ENCODE data around the gene KCNF1. TPM values are rescaled to one million over a fixed set of nuclear protein-coding genes. Genes with fewer than 3 reads are reported as not detected.

The KCNF1 gene
- total RNA-seq, 2 experiments from 2014 or later: not detected

DNA sequence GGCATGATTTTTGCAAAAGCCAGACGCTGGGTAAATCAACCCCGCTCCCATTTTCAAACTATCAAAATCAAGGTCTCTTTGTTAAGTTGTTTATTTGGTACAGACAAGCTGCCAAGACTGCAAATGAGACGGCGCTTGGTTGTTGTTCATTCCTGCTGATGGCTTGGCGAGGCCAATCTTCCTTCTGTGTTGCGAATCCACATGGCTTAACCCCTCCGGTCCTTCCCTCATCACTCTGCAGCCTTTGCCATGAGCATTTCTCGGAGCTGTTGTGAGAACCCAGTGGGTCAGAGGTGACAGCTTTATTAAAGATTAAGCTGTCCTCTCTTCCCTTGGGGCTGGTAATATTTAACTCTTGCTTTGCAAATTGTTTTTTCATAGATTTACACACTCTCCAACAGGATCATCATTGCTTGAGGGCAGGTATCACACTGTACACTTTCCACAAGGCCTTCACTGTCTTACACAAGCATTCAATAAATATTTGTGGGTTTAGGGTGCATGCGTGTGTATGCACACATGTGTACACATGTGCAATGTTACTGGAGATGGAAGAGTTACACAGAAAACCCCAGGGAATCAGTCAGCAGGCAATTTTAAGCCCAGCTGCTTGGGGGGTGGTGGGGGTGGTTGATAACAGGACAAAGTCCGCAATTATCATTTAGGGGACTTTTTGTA, 27.8 kb upstream of the KCNF1 start:
- DNase-seq: no peak
- Mint-ChIP-seq H3K27me3 (peaks cover 2% of the 10 kb centered on the region), H3K36me3 (no peaks in the 10 kb centered on the region), H3K9me3 (no peaks in the 10 kb centered on the region), H3K4me3 (no peak overlapping the region), H3K4me1 (ENCODE audit: low read depth) (no peaks in the 10 kb centered on the region), H3K27ac (no peak overlapping the region)
- CTCF ChIA-PET: interaction anchor here (1.3 kb wide), 1 partner anchor 51 kb away, joined by 3 read pairs; no protein-coding TSS in a partner anchor
- intact Hi-C loops (cut with micrococcal nuclease): no loop called here
- POLR2A ChIA-PET: no interaction called here

DNA sequence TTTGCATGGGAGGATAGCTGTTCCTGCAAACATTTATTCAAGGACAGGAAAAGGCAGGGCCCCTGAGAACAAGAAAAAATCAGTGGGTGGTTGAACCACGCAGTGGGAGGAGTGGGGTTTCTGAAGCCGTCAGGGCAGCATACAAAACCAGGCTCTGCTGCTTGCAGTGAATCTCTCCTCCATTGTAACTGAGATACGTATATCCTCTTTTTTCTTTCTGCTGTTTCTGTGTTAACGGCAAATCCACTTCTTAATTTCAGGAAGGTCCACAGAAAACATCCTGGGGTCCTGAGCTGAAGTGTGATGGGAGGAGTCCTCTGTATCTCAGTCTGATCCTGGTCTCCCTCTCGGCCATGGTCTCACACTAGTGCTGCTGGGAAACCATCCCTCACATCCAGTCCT, 27.2 kb upstream of the KCNF1 start:
- Mint-ChIP-seq H3K27ac (no peak overlapping the region), H3K9me3 (no peaks in the 10 kb centered on the region), H3K4me3 (no peak overlapping the region), H3K36me3 (no peaks in the 10 kb centered on the region), H3K27me3 (peaks cover 2% of the 10 kb centered on the region), H3K4me1 (ENCODE audit: low read depth) (no peaks in the 10 kb centered on the region)
- ChIA-PET POLR2A (no interaction called here), CTCF (interaction anchor here (1.3 kb wide), 1 partner anchor 52 kb away, joined by 3 read pairs; no protein-coding TSS in a partner anchor)
- no peak for DNase-seq
- intact Hi-C loops (cut with micrococcal nuclease): no loop called here

DNA sequence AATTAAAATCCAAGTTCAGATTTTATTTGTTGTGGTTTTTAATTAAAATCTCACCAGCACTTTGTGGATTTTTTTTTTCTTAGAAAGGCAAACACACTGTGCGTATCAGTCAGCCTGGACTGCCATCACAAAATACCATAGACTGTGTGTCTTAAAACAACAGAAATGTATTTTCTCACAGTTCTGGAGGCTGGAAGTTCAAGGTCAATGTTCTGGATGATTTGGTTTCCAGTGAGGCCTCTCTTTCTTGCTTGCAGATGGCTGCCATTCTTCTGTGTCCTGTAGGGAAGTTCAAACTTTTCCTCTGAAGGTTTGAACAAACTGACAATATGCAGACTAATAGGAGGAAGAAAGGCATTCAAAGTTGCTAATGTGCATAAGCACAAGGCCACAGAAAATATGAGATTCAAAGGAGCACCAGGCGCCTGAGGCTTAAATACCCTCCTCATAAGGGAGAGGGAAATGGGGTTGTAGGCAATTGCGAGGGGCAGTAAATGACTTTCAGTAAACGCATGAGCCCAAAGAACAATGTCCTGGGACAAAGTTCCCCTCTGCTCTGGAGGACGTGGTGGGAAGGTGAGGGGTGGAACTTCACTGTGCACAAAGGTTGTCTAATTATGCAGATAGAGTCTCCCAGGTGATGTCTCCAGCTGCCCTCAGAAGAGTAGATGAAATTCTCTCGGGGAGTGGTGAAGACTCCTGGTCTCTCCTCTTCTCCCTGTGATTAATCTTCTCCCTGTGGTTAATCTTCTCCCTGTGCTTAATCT, 26.5 kb upstream of the KCNF1 start:
- CTCF ChIA-PET: interaction anchor here (1.3 kb wide), 1 partner anchor 53 kb away, joined by 3 read pairs; no protein-coding TSS in a partner anchor
- no peaks in the 10 kb centered on the region for H3K36me3 Mint-ChIP-seq
- H3K27ac Mint-ChIP-seq: no peak overlapping the region
- peaks cover 2% of the 10 kb centered on the region for H3K27me3 Mint-ChIP-seq
- H3K4me1 Mint-ChIP-seq (ENCODE audit: low read depth): no peaks in the 10 kb centered on the region
- DNase-seq: no peak
- H3K4me3 Mint-ChIP-seq: no peak overlapping the region
- intact Hi-C loops (cut with micrococcal nuclease): no loop called here
- H3K9me3 Mint-ChIP-seq: no peaks in the 10 kb centered on the region
- POLR2A ChIA-PET: no interaction called here

DNA sequence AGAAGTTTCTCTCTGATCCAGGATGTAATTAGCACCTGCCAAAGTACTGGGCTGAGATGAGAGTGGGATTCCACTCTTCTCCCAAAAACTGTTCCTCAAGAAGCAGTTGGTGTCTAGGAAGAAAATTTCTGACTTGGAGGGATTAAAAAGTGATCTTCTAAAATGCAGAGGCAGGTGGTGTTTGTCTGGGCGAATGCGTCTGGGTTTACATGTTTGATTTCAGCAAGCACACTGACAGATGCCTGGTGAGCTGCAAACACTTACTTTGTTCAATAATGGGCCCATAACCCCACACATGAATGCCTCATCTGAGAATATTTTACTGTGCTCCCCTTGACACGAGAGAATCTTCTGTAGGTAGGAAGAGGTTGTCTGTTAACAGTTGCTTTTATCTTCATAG, 24.3 kb upstream of the KCNF1 start:
- POLR2A ChIA-PET: no interaction called here
- H3K27me3 Mint-ChIP-seq: peaks cover 5% of the 10 kb centered on the region
- H3K4me1 Mint-ChIP-seq (ENCODE audit: low read depth): no peaks in the 10 kb centered on the region

DNA sequence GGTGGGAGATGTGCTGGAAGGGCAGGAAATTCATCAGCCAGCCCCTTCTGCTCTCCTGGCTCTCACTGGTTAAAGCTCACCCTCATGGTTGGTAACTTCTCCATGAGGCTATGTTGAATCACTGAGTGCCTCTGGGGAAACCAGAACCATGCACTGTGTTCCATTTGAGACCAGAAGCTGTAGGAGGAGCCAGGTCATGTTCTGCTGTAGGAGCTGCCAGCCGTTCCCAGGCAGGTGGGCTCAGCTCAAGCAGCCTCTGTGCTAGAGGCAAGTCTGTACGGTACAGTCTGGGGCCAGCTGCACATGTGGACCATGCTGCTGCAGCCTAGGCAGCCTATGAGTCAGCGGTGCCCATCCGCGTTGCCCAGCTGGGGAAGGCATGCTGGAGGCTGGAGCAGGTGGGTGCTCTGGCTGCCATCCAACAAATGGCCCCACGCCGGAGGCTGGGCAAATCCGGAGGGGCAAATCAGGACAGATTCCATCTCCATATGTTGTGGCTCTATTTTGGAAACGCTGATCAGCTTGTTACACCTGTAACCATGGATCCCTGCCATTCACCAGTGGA, 22.0 kb upstream of the KCNF1 start:
- no peaks in the 10 kb centered on the region for H3K9me3 Mint-ChIP-seq
- no peak overlapping the region for H3K27ac Mint-ChIP-seq
- no peaks in the 10 kb centered on the region for H3K4me1 Mint-ChIP-seq (ENCODE audit: low read depth)
- no peaks in the 10 kb centered on the region for H3K36me3 Mint-ChIP-seq
- DNase-seq: no peak
- intact Hi-C loops (cut with micrococcal nuclease): no loop called here
- peaks cover 12% of the 10 kb centered on the region for H3K27me3 Mint-ChIP-seq
- H3K4me3 Mint-ChIP-seq: no peak overlapping the region
- POLR2A ChIA-PET: no interaction called here
- CTCF ChIA-PET: interaction anchor here (1.1 kb wide), 1 partner anchor 25 kb away, joined by 3 read pairs; no protein-coding TSS in a partner anchor

More for the DNA sequence above, 24.3 kb upstream of the KCNF1 start:
- CTCF ChIA-PET: interaction anchor here (1.5 kb wide), 1 partner anchor 52 kb away, joined by 4 read pairs; no protein-coding TSS in a partner anchor
- DNase-seq: no peak
- Mint-ChIP-seq H3K4me3 (no peak overlapping the region), H3K9me3 (no peaks in the 10 kb centered on the region), H3K27ac (no peak overlapping the region), H3K36me3 (no peaks in the 10 kb centered on the region)
- intact Hi-C loops (cut with micrococcal nuclease): no loop called here

DNA sequence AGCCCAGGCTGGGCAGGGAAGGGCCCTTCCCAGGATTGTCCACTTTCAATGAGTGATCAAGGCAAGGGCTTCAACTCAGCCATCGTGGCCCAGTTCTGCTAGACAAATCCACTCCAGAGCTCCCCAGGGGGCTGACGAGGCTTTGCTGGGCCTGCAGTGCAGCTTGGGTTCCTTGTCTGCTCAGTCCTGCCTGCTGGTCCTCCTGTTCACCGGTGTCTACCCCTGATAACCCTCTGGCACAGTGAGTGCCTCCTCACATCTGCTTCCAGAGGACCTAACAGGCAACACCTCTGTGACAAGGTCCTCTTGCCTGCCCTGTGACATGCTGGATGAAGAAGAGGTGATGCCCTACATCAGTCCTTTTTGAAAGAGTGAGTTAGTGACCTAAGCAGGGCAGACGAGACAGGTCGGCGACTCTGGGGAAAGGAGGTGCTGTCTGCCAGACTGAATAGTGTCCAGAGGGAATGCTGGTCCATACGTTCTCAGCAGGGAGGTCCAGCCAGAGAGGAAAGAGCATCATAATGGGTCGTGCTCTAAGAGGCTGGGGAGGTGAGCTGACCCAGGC, 20.9 kb upstream of the KCNF1 start:
- CTCF ChIA-PET: no interaction called here
- Mint-ChIP-seq H3K4me3 (no peak overlapping the region), H3K36me3 (no peaks in the 10 kb centered on the region), H3K4me1 (ENCODE audit: low read depth) (no peaks in the 10 kb centered on the region), H3K27me3 (peaks cover 14% of the 10 kb centered on the region), H3K9me3 (no peaks in the 10 kb centered on the region), H3K27ac (no peak overlapping the region)
- POLR2A ChIA-PET: no interaction called here
- DNase-seq: no peak
- intact Hi-C loops (cut with micrococcal nuclease): no loop called here

DNA sequence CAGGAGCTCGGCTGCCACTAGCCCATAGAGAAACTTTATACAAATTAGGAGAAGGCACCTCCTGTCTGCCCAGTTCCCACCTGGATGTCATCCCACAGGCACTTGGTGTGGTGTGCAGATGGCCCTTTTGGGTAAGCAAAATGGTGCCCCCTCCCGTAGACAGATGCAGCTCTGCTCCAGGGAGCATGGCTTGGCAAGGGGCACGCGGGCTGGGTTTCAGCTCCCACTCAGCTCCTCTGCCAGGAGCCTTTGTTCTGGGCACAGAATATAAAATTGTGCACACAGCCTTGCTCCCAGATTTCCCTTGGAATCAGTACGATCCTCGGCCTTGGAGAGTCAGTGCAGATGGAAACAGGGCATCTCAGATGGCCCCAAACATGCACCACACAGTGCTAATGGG, 20.3 kb upstream of the KCNF1 start:
- Mint-ChIP-seq H3K4me3 (no peak overlapping the region), H3K27ac (no peak overlapping the region), H3K36me3 (no peaks in the 10 kb centered on the region), H3K27me3 (peaks cover 18% of the 10 kb centered on the region), H3K4me1 (ENCODE audit: low read depth) (no peaks in the 10 kb centered on the region), H3K9me3 (no peaks in the 10 kb centered on the region)
- ChIA-PET POLR2A (no interaction called here), CTCF (no interaction called here)
- intact Hi-C loops (cut with micrococcal nuclease): no loop called here
- DNase-seq: no peak

DNA sequence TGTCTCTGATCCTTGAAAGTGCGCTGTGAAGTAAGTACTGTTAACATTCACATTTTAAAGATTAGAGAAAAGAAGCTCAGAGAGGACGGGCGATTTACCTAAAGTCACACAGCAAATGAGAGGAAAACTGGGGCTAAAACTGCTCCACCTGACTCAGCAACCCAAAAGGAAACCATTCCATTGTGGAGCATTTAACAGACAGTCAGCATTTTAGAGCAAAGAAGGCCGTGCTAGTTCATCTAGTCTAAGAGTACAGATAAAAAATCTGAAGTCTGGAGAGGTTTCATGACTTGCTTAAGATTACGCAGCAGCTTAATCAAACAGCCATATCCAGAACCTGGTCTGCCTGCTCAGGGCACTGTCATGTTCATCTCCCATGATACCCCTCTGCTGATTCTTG, 19.9 kb upstream of the KCNF1 start:
- no peak overlapping the region for H3K27ac Mint-ChIP-seq
- peaks cover 18% of the 10 kb centered on the region for H3K27me3 Mint-ChIP-seq
- no peaks in the 10 kb centered on the region for H3K4me1 Mint-ChIP-seq (ENCODE audit: low read depth)
- CTCF ChIA-PET: no interaction called here
- H3K36me3 Mint-ChIP-seq: no peaks in the 10 kb centered on the region
- POLR2A ChIA-PET: no interaction called here
- intact Hi-C loops (cut with micrococcal nuclease): no loop called here
- no peak overlapping the region for H3K4me3 Mint-ChIP-seq
- no peaks in the 10 kb centered on the region for H3K9me3 Mint-ChIP-seq
- DNase-seq: no peak

DNA sequence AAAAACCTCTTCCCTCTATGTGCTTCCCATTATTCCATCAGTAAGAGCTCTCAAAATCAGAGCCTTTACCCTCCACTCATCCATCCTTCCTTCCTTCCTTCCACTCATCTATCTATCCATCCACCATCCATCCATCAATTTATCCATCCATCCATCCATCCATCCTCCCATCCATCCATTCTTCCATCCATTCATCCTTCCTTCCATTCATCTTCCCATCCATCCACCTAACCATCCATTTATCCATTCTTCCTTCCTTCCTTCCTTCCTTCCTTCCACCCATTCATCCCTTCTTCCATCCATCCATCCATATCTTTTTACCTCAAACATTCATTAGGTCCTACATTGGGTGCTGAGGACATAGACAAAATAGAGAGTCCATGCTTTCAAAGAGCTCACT, 19.4 kb upstream of the KCNF1 start:
- intact Hi-C loops (cut with micrococcal nuclease): no loop called here
- no peak overlapping the region for H3K27ac Mint-ChIP-seq
- no peaks in the 10 kb centered on the region for H3K36me3 Mint-ChIP-seq
- CTCF ChIA-PET: no interaction called here
- no peak for DNase-seq
- no peaks in the 10 kb centered on the region for H3K9me3 Mint-ChIP-seq
- H3K4me3 Mint-ChIP-seq: no peak overlapping the region
- no peaks in the 10 kb centered on the region for H3K4me1 Mint-ChIP-seq (ENCODE audit: low read depth)
- POLR2A ChIA-PET: no interaction called here
- H3K27me3 Mint-ChIP-seq: peaks cover 16% of the 10 kb centered on the region

DNA sequence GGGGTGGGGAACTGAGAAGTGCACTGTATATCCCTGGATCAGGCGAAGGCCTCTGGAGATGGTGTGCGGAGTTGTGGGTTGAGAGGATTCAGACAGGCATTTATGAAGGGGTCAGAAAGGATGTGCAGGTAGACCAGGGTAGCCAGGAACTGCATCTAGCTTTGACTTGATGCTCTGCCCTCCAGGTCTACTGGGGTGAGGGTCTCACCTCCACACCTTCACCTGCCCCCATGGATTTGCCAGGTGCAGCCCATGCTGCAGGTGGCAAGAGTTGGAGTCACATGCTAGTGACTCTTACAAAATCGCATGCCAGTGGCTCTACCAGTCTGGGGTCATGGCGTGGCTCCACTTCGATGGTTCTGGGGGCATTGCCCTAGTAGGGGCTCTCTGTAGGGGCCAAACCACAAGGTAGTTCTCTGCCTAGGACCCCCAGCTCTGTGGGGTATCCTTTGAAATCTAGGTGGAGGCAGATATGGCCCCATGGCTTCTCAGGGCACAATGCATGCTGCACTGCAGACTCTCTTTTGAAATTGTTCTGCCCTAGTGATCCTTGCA, 18.9 kb upstream of the KCNF1 start:
- H3K27me3 Mint-ChIP-seq: peaks cover 16% of the 10 kb centered on the region
- H3K27ac Mint-ChIP-seq: no peak overlapping the region
- ChIA-PET CTCF (no interaction called here), POLR2A (no interaction called here)
- no peak for DNase-seq
- no peaks in the 10 kb centered on the region for H3K9me3 Mint-ChIP-seq
- intact Hi-C loops (cut with micrococcal nuclease): no loop called here
- H3K4me3 Mint-ChIP-seq: no peak overlapping the region
- H3K4me1 Mint-ChIP-seq (ENCODE audit: low read depth): no peaks in the 10 kb centered on the region
- no peaks in the 10 kb centered on the region for H3K36me3 Mint-ChIP-seq

DNA sequence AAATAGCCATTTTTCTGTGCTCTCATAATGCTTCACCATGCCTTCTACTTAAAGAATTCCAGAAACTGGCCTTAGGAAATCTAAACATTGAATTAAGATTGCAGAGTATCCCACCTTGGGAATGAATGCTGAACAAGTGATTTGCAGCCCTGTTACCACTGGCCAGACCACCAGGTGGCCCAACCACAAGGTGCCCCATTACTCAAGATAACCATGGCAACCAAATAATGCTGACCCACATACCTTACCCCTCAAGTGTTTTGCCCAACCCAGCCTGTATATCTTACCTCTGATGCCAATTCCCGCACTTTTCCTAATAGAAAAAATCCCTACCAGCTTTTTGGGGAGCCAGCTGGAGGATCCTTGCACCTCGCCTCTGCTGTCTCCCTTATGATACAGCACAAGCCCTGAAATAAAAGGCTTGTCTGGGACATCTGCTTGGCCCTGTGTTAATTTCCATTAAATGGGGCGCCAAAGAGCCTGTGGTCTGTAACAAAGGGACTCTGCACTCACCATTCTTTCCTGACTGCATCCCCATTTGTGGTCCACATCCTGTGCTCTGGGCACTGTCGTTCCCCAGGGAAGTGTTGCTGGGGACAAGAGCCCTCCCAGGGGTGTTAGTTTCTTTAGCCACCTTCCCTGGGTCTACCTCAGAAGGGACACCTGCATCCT, 17.3 kb upstream of the KCNF1 start:
- POLR2A ChIA-PET: no interaction called here
- CTCF ChIA-PET: no interaction called here
- Mint-ChIP-seq H3K36me3 (no peaks in the 10 kb centered on the region), H3K4me1 (ENCODE audit: low read depth) (no peaks in the 10 kb centered on the region), H3K27me3 (peaks cover 19% of the 10 kb centered on the region), H3K9me3 (no peaks in the 10 kb centered on the region), H3K27ac (no peak overlapping the region), H3K4me3 (no peak overlapping the region)
- no peak for DNase-seq
- intact Hi-C loops (cut with micrococcal nuclease): no loop called here

DNA sequence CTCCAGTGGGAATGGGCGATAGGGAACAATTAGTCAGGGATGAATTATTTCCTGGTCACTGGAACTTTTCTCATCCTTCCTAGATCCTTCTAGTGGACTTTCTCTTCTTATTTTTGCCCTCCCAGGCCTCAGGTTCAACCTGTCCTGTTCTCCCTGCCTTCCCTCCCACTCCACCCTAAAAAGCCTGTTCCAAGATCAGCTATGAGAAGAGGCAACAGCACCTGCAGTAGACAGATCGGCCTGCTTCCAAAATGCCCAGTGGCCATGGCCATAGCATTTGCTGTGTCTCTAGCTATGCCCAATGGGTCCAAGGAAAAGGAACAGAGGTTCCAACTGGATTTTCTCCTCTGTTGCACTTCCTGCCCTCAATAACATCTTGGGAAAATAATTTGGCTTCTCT, 16.5 kb upstream of the KCNF1 start:
- ChIA-PET POLR2A (no interaction called here), CTCF (interaction anchor here (0.8 kb wide), 1 partner anchor 60 kb away, joined by 3 read pairs; no protein-coding TSS in a partner anchor)
- DNase-seq: no peak
- Mint-ChIP-seq H3K27me3 (peaks cover 19% of the 10 kb centered on the region), H3K4me3 (no peak overlapping the region), H3K36me3 (no peaks in the 10 kb centered on the region), H3K27ac (no peak overlapping the region), H3K9me3 (no peaks in the 10 kb centered on the region), H3K4me1 (ENCODE audit: low read depth) (no peaks in the 10 kb centered on the region)
- intact Hi-C loops (cut with micrococcal nuclease): no loop called here

Measured in activated CD4-positive, alpha-beta memory T cell treated with anti-CD3 and anti-CD28 coated beads for 36 hours (primary cell).